Epithelial cell of esophagus (primary cell): ENCODE data around the gene PLK5.
"Not testable (repeated sequence)": the region's sequence is repeated elsewhere in the genome, so short reads cannot be mapped to it uniquely, and the experiment has no call there.

Experiments used
- DNase-seq: peaks from one replicate; pipeline ENCODE4 v3.0.0; 2010; ENCODE audit warnings: low read depth
- H3K4me3 ChIP-seq: 2 replicates; pipeline ENCODE4 v1.5.1; 2011; ENCODE audit warnings: mild to moderate bottlenecking, low read length, control low read depth
- CTCF ChIP-seq: IDR thresholded peaks from 2 replicates; pipeline ENCODE4 v1.5.1; 2011; ENCODE audit warnings: low read depth, mild to moderate bottlenecking, low read length, control low read depth, inconsistent platforms; ENCODE audit not compliant: insufficient read depth; ENCODE audit errors: missing control alignments

Gene PLK5

GRCh38 chr19:1531587-1531986 lies 7.7 kb downstream of the PLK5 start:
- no peak overlapping the region for H3K4me3 ChIP-seq
- DNase-seq, result no peak
- no peak for TF ChIP-seq CTCF

GRCh38 chr19:1532003-1532402 lies 8.1 kb downstream of the PLK5 start:
- TF ChIP-seq CTCF, result no peak
- DNase-seq, result no peak
- H3K4me3 ChIP-seq, result no peak overlapping the region

GRCh38 chr19:1533510-1534150 lies 9.8 kb downstream of the PLK5 start:
- no peak overlapping the region for H3K4me3 ChIP-seq
- no peak for DNase-seq
- no peak for TF ChIP-seq CTCF

GRCh38 chr19:1534972-1535371 lies 11.1 kb downstream of the PLK5 start:
- no peak overlapping the region for H3K4me3 ChIP-seq
- no peak for DNase-seq
- no peak for TF ChIP-seq CTCF

GRCh38 chr19:1535699-1536098 lies 11.8 kb downstream of the PLK5 start:
- H3K4me3 ChIP-seq, DNase-seq: not testable (repeated sequence)

GRCh38 chr19:1538978-1539377 lies 15.1 kb downstream of the PLK5 start:
- H3K4me3 ChIP-seq, result no peak overlapping the region
- no peak for DNase-seq
- TF ChIP-seq CTCF, result no peak

- H3K4me3 ChIP-seq, DNase-seq: not testable (repeated sequence)
Observed at GRCh38 chr19:1539749-1540148, 15.9 kb downstream of the PLK5 start.

GRCh38 chr19:1540365-1540925 lies 16.6 kb downstream of the PLK5 start:
- no peak overlapping the region for H3K4me3 ChIP-seq
- no peak for TF ChIP-seq CTCF

More at GRCh38 chr19:1540365-1540925, 16.6 kb downstream of the PLK5 start:
- no peak for DNase-seq
